AG04450 (cell line): ENCODE data around the gene LAMTOR4. TPM values are rescaled to one million over a fixed set of nuclear protein-coding genes. Genes with fewer than 3 reads are reported as not detected.
A peak's percentile ranks its signal among the peaks of the same experiment; 100 is the strongest.

Source experiments
- CTCF ChIA-PET: fragments of 300-600, 350-600 bp; formaldehyde crosslinking; extraction: SDS; loops from one replicate; lab custom pipeline; 2022; ENCODE audit warnings: antibody characterized with exemption, inconsistent platforms; lab: Charles Lee
- POLR2A ChIA-PET: fragments of 350-600 bp; formaldehyde crosslinking; extraction: SDS; loops from one replicate; lab custom pipeline; 2021; ENCODE audit warnings: antibody characterized with exemption, inconsistent platforms; lab: Yijun Ruan, JAX
- DNase-seq: peaks from one replicate; pipeline ENCODE4 v3.0.0-alpha.2; 2011; ENCODE audit warnings: low read depth, low spot score
- H3K27ac ChIP-seq: one replicate; pipeline ENCODE4 v1.5.1; 2012; ENCODE audit warnings: low read depth, low read length, control low read depth
- H3K27me3 ChIP-seq: one replicate; pipeline ENCODE4 v1.6.0; 2012; ENCODE audit warnings: low read length; ENCODE audit not compliant: control insufficient read depth, insufficient read depth
- H3K4me3 ChIP-seq: 2 replicates; pipeline ENCODE4 v1.5.1; 2011; ENCODE audit warnings: mild to moderate bottlenecking, low read depth, low read length, control low read depth
- H3K9me3 ChIP-seq: 2 replicates; pipeline ENCODE4 v1.5.1; 2012; ENCODE audit warnings: low read length; ENCODE audit not compliant: control insufficient read depth, insufficient read depth
- CTCF ChIP-seq: IDR thresholded peaks from 2 replicates; pipeline ENCODE4 v1.5.1; 2011; ENCODE audit warnings: low read depth, low read length, control low read depth, inconsistent platforms
- polyA plus RNA-seq: library from polyadenylated mRNA; depleted of rRNA; stranded (reverse); fragments of >200 nt; gene quantifications from 2 replicates; pipeline ENCODE4 v1.2.3, GENCODE V29; 2011

LAMTOR4 gene
- polyA plus RNA-seq, 1 experiment = 122 TPM

GRCh38 chr7:100102950-100103840, 45.5 kb upstream of the LAMTOR4 start:
- peak; percentile 70 for DNase-seq
- ChIA-PET CTCF (interaction anchor here (0.6 to 2.4 kb wide), 2 partner anchors 26 to 687 kb away, joined by 3 to 13 read pairs; no protein-coding TSS in a partner anchor), POLR2A (interaction anchor here (4.8 kb wide), 1 partner anchor 14 kb away, joined by 67 read pairs; the partner anchor contains the start of gene COPS6)
- Histone ChIP-seq H3K4me3 (peak overlapping the region; percentile 68), H3K9me3 (peaks cover 2% of the 10 kb centered on the region; the same call in 1 of the 2 replicates), H3K27me3 (no peaks in the 10 kb centered on the region), H3K27ac (no peak overlapping the region)
- no peak for TF ChIP-seq CTCF

- H3K27me3 ChIP-seq = no peaks in the 10 kb centered on the region
- no peak overlapping the region for H3K27ac ChIP-seq
- CTCF ChIA-PET = no interaction called here
- peaks cover 2% of the 10 kb centered on the region; the same call in 1 of the 2 replicates for H3K9me3 ChIP-seq
- POLR2A ChIA-PET = no interaction called here
- H3K4me3 ChIP-seq = no peak overlapping the region
- TF ChIP-seq CTCF = no peak
- no peak for DNase-seq
Observed at GRCh38 chr7:100105534-100105933, 43.2 kb upstream of the LAMTOR4 start.

- POLR2A ChIA-PET = interaction anchor here (0.6 kb wide), 1 partner anchor 87 kb away, joined by 4 read pairs; no protein-coding TSS in a partner anchor
- no peak overlapping the region for H3K27ac ChIP-seq
- H3K4me3 ChIP-seq = no peak overlapping the region
- CTCF ChIA-PET = no interaction called here
- DNase-seq = no peak
- no peaks in the 10 kb centered on the region for H3K27me3 ChIP-seq
- TF ChIP-seq CTCF = no peak
- H3K9me3 ChIP-seq = no peaks in the 10 kb centered on the region
Observed at GRCh38 chr7:100106633-100107032, 42.1 kb upstream of the LAMTOR4 start.

- CTCF ChIA-PET = no interaction called here
- no peak for TF ChIP-seq CTCF
- POLR2A ChIA-PET = no interaction called here
- Histone ChIP-seq H3K27me3 (no peaks in the 10 kb centered on the region), H3K9me3 (no peaks in the 10 kb centered on the region), H3K4me3 (no peak overlapping the region), H3K27ac (no peak overlapping the region)
- DNase-seq = no peak
Observed at GRCh38 chr7:100107125-100107737, 41.5 kb upstream of the LAMTOR4 start.

GRCh38 chr7:100107890-100108289, 40.8 kb upstream of the LAMTOR4 start:
- no peak overlapping the region for H3K27ac ChIP-seq
- ChIA-PET POLR2A (no interaction called here), CTCF (no interaction called here)
- H3K27me3 ChIP-seq = no peaks in the 10 kb centered on the region
- DNase-seq = no peak
- no peak for TF ChIP-seq CTCF
- no peaks in the 10 kb centered on the region for H3K9me3 ChIP-seq
- H3K4me3 ChIP-seq = no peak overlapping the region
